T-helper 2 cell treated with Interferon-gamma antibody and Interleukin-4, amounts not matched to agents 100 ng/mL and 5 ng/mL, for 36 hours (primary cell): ENCODE data around the gene ACSM5. TPM values are rescaled to one million over a fixed set of nuclear protein-coding genes. Genes with fewer than 3 reads are reported as not detected.
"Not testable (repeated sequence)": the region's sequence is repeated elsewhere in the genome, so short reads cannot be mapped to it uniquely, and the experiment has no call there.

Experiments used
- intact Hi-C: fragments of 100-400 bp; cut with micrococcal nuclease; formaldehyde crosslinking; loops from one replicate; pipeline ENCODE4 v1.15.1; 2023
- total RNA-seq: library from RNA; stranded (reverse); gene quantifications from 2 replicates; pipeline ENCODE4 v1.2.3, GENCODE V29; 2022

ACSM5 gene
- total RNA-seq, 1 donor from 2014 or later, result not detected

GRCh38 chr16:20446652-20447393, 37.5 kb downstream of the ACSM5 start:
- intact Hi-C loops, result not testable (repeated sequence)

GRCh38 chr16:20451364-20451763, 42.0 kb downstream of the ACSM5 start, which contains the start of gene ACSM2A:
TSS of gene ACSM2A (plus strand) at chr16:20451521. CDS start at chr16:20460115, 8,594 bp downstream.
- intact Hi-C loops, result not testable (repeated sequence)

GRCh38 chr16:20453633-20454032, 44.3 kb downstream of the ACSM5 start:
- intact Hi-C loops, result not testable (repeated sequence)

GRCh38 chr16:20459227-20459626, 49.9 kb downstream of the ACSM5 start:
- intact Hi-C loops, result not testable (repeated sequence)

- intact Hi-C loops, result not testable (repeated sequence)
Measured at GRCh38 chr16:20460313-20460712, 51.0 kb downstream of the ACSM5 start.

GRCh38 chr16:20468954-20469353, 59.6 kb downstream of the ACSM5 start:
- intact Hi-C loops, result not testable (repeated sequence)

- intact Hi-C loops, result not testable (repeated sequence)
Measured at GRCh38 chr16:20469930-20470329, 60.6 kb downstream of the ACSM5 start.

GRCh38 chr16:20470732-20471131, 61.4 kb downstream of the ACSM5 start:
- intact Hi-C loops, result not testable (repeated sequence)

GRCh38 chr16:20477188-20477744, 67.9 kb downstream of the ACSM5 start:
- intact Hi-C loops, result not testable (repeated sequence)

GRCh38 chr16:20483989-20484388, 74.7 kb downstream of the ACSM5 start:
- intact Hi-C loops, result not testable (repeated sequence)

GRCh38 chr16:20484726-20485125, 75.4 kb downstream of the ACSM5 start:
- intact Hi-C loops, result no loop called here

GRCh38 chr16:20485408-20485807, 76.1 kb downstream of the ACSM5 start:
- intact Hi-C loops, result no loop called here

Other genes with a start within 250 kb of the ACSM5 start
- gene GP2, start 82.0 kb upstream of the ACSM5 start, total RNA-seq, result not detected in 2 replicates
- not detected in 2 replicates for gene UMOD, start 56.8 kb upstream of the ACSM5 start, total RNA-seq
- gene PDILT, start 4.8 kb upstream of the ACSM5 start, total RNA-seq, result not detected in 2 replicates
- gene ACSM2A, start 42.0 kb downstream of the ACSM5 start, total RNA-seq, result not detected in 2 replicates
- not detected in 2 replicates for gene ACSM2B, start 166.8 kb downstream of the ACSM5 start, total RNA-seq